Cardiac fibroblast (primary cell): ENCODE measurements around the gene SMIM44.

Experiments used
- DNase-seq, 2 donors: peaks; one replicate each; pipeline versions ENCODE4 v3.0.0 to v3.0.0-alpha.2; 2010; ENCODE audit warnings: low read depth in 2 of 2
- H3K4me3 ChIP-seq, 2 donors: replicated peaks in 1 of 2; 1 replicate in 1 of 2; 2 replicates in 1 of 2; pipeline ENCODE4 v1.5.1; 2011; ENCODE audit warnings: low read depth in 2 of 2, low read length in 2 of 2, mild to moderate bottlenecking in 2 of 2, moderate library complexity in 1 of 2
- CTCF ChIP-seq: IDR thresholded peaks from one replicate; pipeline ENCODE4 v1.5.1; 2011; ENCODE audit warnings: low read depth, mild to moderate bottlenecking, low read length, inconsistent platforms

The SMIM44 gene

GRCh38 chr19:3492919-3493318, 9.7 kb upstream of the SMIM44 start:
- TF ChIP-seq CTCF, result no peak
- no peak overlapping the region for H3K4me3 ChIP-seq
- DNase-seq, result no peak

- no peak overlapping the region for H3K4me3 ChIP-seq
- TF ChIP-seq CTCF, result no peak
- DNase-seq, result no peak
These were observed 9.0 kb upstream of the SMIM44 start for GRCh38 chr19:3492131-3492839.

- no peak overlapping the region for H3K4me3 ChIP-seq
- TF ChIP-seq CTCF, result no peak
These were observed 8.3 kb upstream of the SMIM44 start for GRCh38 chr19:3491396-3492119.

GRCh38 chr19:3482507-3483225, 575 bp downstream of the SMIM44 start:
- no peak overlapping the region for H3K4me3 ChIP-seq
- no peak for TF ChIP-seq CTCF

More at GRCh38 chr19:3491396-3492119, 8.3 kb upstream of the SMIM44 start:
- no peak for DNase-seq

GRCh38 chr19:3481241-3482090, 1.8 kb downstream of the SMIM44 start:
- TF ChIP-seq CTCF, result no peak
- DNase-seq, result no peak

More at GRCh38 chr19:3482507-3483225, 575 bp downstream of the SMIM44 start:
- DNase-seq, result no peak

More at GRCh38 chr19:3481241-3482090, 1.8 kb downstream of the SMIM44 start:
- no peak overlapping the region for H3K4me3 ChIP-seq
